ENCODE data around the gene ERO1B. TPM values are rescaled to one million over a fixed set of nuclear protein-coding genes. Genes with fewer than 3 reads are reported as not detected.

The ERO1B gene
- total and polyA plus RNA-seq, 2 of the 13 experiments (the other 11 are each of a cell fraction or from before 2014, with no cell fraction given) = 1.6 to 2.1 TPM

DNA sequence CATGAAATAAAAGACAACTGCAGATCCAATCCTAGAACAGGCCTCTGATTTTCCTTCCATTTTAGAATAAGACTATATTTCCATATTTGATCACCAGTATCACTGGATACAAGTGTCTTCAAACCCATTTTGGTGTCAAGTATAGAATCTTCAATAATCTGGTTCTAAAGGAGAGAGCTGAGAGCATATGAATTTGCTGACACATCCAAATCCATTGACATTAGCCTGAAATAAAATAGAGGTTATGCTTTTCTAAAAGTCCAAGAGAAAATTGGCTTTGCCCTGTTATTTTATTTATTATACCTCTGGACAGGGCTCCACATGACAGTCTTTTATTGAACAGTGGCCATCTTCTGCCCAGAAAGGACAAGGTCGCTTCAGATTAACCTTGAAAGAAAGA, 28.6 kb downstream of the ERO1B start:
- TF ChIP-seq TBP (CRISPR knock-in tag; IDR thresholded peaks at IDR 0.05) = no peak
- peak; percentile 92 for TF ChIP-seq MAFF (IDR thresholded peaks at IDR 0.05; ENCODE audit: low read depth, low read length)
- peak; percentile 90 to 95 for TF ChIP-seq MAFK (conservative IDR thresholded peaks at IDR 0.05 in 1 of 2, IDR thresholded peaks at IDR 0.05 in 1 of 2; ENCODE audit: low read length in 2 of 2)
- intact Hi-C loops (cut with micrococcal nuclease; ENCODE audit: unreplicated experiment) (no loop called here), in situ Hi-C loops (cut with HindIII; ENCODE audit: extremely low pct_ligation_motif_present, low pct_unique_long_range_greater_than_20kb) (no loop called here)
- H3K4me1 ChIP-seq (ENCODE audit: insufficient read depth, low read length) = no peaks in the 10 kb centered on the region
- POLR2A ChIA-PET = no interaction called here
- FAIRE-seq (no peak), DNase-seq (ENCODE audit: low spot score) (no peak), ATAC-seq (no peak)
- H3K9ac ChIP-seq (ENCODE audit: insufficient read depth, low read depth, low read length) = no peak overlapping the region
- CTCF ChIA-PET (ENCODE audit: low intra/inter-chr PET ratio, low total read pairs) = no interaction called here
- no peaks in the 10 kb centered on the region for H3K79me2 ChIP-seq (ENCODE audit: insufficient read depth, low read length)
- H3K36me3 ChIP-seq (replicated peaks in 1 of 2; ENCODE audit: control insufficient read depth in 1 of 2, insufficient read depth in 2 of 2, low read length in 2 of 2) = no peaks in the 10 kb centered on the region
- no peak overlapping the region for H3K4me2 ChIP-seq (ENCODE audit: low read depth, low read length)
- H3K27me3 ChIP-seq (ENCODE audit: control insufficient read depth in 1 of 2, insufficient read depth in 2 of 2, low read length in 2 of 2) = no peaks in the 10 kb centered on the region
- H4K20me1 ChIP-seq (ENCODE audit: insufficient read depth, low read length) = no peaks in the 10 kb centered on the region
- no TSS peak for BruUV-seq (replicated peaks)
- 43% methylated on average over 1 of the region's 1 CpG for WGBS (ENCODE audit: low lambda C conversion rate)
- H3K27ac ChIP-seq (ENCODE audit: extremely low read length, insufficient read depth, low read length) = no peak overlapping the region
- peaks cover 9% of the 10 kb centered on the region; the same call in 1 of the 2 replicates for H3K9me3 ChIP-seq (ENCODE audit: low read length)
- H2AFZ ChIP-seq (ENCODE audit: low read length) = no peak overlapping the region
- H3K4me3 ChIP-seq (replicated peaks in 1 of 3; ENCODE audit: insufficient read depth in 1 of 3, low read depth in 2 of 3, low read length in 3 of 3) = no peak overlapping the region

DNA sequence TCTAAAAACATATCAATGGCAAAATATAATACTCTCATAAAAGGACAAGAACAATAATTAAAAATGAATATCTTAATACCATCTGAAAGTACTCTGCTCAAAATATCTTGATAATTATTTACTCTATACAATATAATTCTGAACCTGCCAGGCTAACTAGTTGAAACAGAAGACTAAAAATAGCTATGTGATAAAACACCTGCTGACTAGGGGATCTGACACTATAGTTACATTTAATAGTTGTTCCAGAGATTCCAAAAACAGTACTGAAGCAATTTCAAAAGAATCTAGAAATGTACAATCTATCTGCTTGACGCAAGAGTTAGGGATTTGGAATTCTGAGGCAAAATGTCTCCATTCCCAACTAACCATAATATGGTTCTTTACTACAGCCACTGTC, 30.2 kb downstream of the ERO1B start:
- H3K79me2 ChIP-seq (ENCODE audit: insufficient read depth, low read length) = no peaks in the 10 kb centered on the region
- intact Hi-C loops (cut with micrococcal nuclease; ENCODE audit: unreplicated experiment) = no loop called here
- ATAC-seq (no peak), DNase-seq (ENCODE audit: low spot score) (no peak), FAIRE-seq (no peak)
- H3K4me1 ChIP-seq (ENCODE audit: insufficient read depth, low read length) = no peaks in the 10 kb centered on the region
- CTCF ChIA-PET (ENCODE audit: low intra/inter-chr PET ratio, low total read pairs) = no interaction called here
- in situ Hi-C loops (cut with HindIII; ENCODE audit: extremely low pct_ligation_motif_present, low pct_unique_long_range_greater_than_20kb) = no loop called here
- H3K9ac ChIP-seq (ENCODE audit: insufficient read depth, low read depth, low read length) = no peak overlapping the region
- H3K27me3 ChIP-seq (ENCODE audit: control insufficient read depth in 1 of 2, insufficient read depth in 2 of 2, low read length in 2 of 2) = no peaks in the 10 kb centered on the region
- no peak overlapping the region for H3K4me2 ChIP-seq (ENCODE audit: low read depth, low read length)
- no peak overlapping the region for H2AFZ ChIP-seq (ENCODE audit: low read length)
- no peaks in the 10 kb centered on the region for H4K20me1 ChIP-seq (ENCODE audit: insufficient read depth, low read length)
- H3K36me3 ChIP-seq (replicated peaks in 1 of 2; ENCODE audit: control insufficient read depth in 1 of 2, insufficient read depth in 2 of 2, low read length in 2 of 2) = no peaks in the 10 kb centered on the region
- no peak overlapping the region for H3K4me3 ChIP-seq (replicated peaks in 1 of 3; ENCODE audit: insufficient read depth in 1 of 3, low read depth in 2 of 3, low read length in 3 of 3)
- POLR2A ChIA-PET = no interaction called here
- no peak overlapping the region for H3K27ac ChIP-seq (ENCODE audit: extremely low read length, insufficient read depth, low read length)
- whole genome bisulfite sequencing (ENCODE audit: low lambda C conversion rate) = 89% methylated on average over 1 of the region's 1 CpG
- no peaks in the 10 kb centered on the region for H3K9me3 ChIP-seq (ENCODE audit: low read length)
- BruUV-seq (replicated peaks) = no TSS peak
- TF ChIP-seq ZC3H13 (CRISPR knock-in tag; IDR thresholded peaks at IDR 0.05) = no peak
- TF ChIP-seq STAT5B (CRISPR knock-in tag; IDR thresholded peaks at IDR 0.05) = no peak
- TF ChIP-seq ZNF430 (CRISPR knock-in tag; IDR thresholded peaks at IDR 0.05) = no peak
- TF ChIP-seq ZNF513 (CRISPR knock-in tag; conservative IDR thresholded peaks at IDR 0.05) = no peak
- no peak for TF ChIP-seq GATAD1 (CRISPR knock-in tag; IDR thresholded peaks at IDR 0.05)
- no peak for TF ChIP-seq SMYD3 (CRISPR knock-in tag; IDR thresholded peaks at IDR 0.05)
- TF ChIP-seq LRRFIP1 (CRISPR knock-in tag; conservative IDR thresholded peaks at IDR 0.05) = no peak
- TF ChIP-seq CENPX (CRISPR knock-in tag; IDR thresholded peaks at IDR 0.05) = no peak
- TF ChIP-seq ZSCAN22 (CRISPR knock-in tag; IDR thresholded peaks at IDR 0.05) = no peak
- no peak for TF ChIP-seq DBP (CRISPR knock-in tag; IDR thresholded peaks at IDR 0.05; ENCODE audit: not compliant biosample characterization)
- no peak for TF ChIP-seq ZNF432 (CRISPR knock-in tag; IDR thresholded peaks at IDR 0.05; ENCODE audit: borderline replicate concordance)
- TF ChIP-seq ZNF629 (CRISPR knock-in tag; conservative IDR thresholded peaks at IDR 0.05) = no peak
- no peak for TF ChIP-seq ZNF274 (CRISPR knock-in tag; IDR thresholded peaks at IDR 0.05)
